Stromal cell of bone marrow (primary cell): ENCODE data around the gene ENTPD8.
"Not testable (repeated sequence)": the region's sequence is repeated elsewhere in the genome, so short reads cannot be mapped to it uniquely, and the experiment has no call there.

Experiments used
- DNase-seq: peaks from one replicate; pipeline ENCODE4 v3.0.0-alpha.2; 2012; ENCODE audit warnings: low read depth

The ENTPD8 gene

GRCh38 chr9:137458194-137459151 is 17.3 kb upstream of the ENTPD8 start:
- DNase-seq = no peak

GRCh38 chr9:137457406-137458193 is 16.4 kb upstream of the ENTPD8 start:
- no peak for DNase-seq

GRCh38 chr9:137456864-137457405 is 15.8 kb upstream of the ENTPD8 start:
- no peak for DNase-seq

- peak; percentile 46 for DNase-seq
Observed at GRCh38 chr9:137456061-137456863, 15.1 kb upstream of the ENTPD8 start.

GRCh38 chr9:137455359-137455991 is 14.3 kb upstream of the ENTPD8 start:
- DNase-seq = no peak

- no peak for DNase-seq
Observed at GRCh38 chr9:137454597-137455358, 13.6 kb upstream of the ENTPD8 start.

GRCh38 chr9:137454145-137454596 is 13.0 kb upstream of the ENTPD8 start:
- no peak for DNase-seq

- DNase-seq = no peak
Observed at GRCh38 chr9:137453643-137454081, 12.5 kb upstream of the ENTPD8 start.

GRCh38 chr9:137452761-137453642 is 11.8 kb upstream of the ENTPD8 start:
- DNase-seq = no peak

GRCh38 chr9:137452006-137452760 is 11.0 kb upstream of the ENTPD8 start:
- no peak for DNase-seq

GRCh38 chr9:137451264-137452005 is 10.3 kb upstream of the ENTPD8 start:
- not testable (repeated sequence) for DNase-seq

GRCh38 chr9:137450539-137451222 is 9.5 kb upstream of the ENTPD8 start:
- DNase-seq = not testable (repeated sequence)

GRCh38 chr9:137449931-137450538 is 8.9 kb upstream of the ENTPD8 start:
- DNase-seq = no peak

- DNase-seq = no peak
Observed at GRCh38 chr9:137449081-137449844, 8.1 kb upstream of the ENTPD8 start.

GRCh38 chr9:137448602-137448962 is 7.4 kb upstream of the ENTPD8 start:
- DNase-seq = no peak
